ENCODE results near the gene TMEM164.

TMEM164 gene

GRCh38 chrX:110120025-110120424 is 117.1 kb downstream of the TMEM164 start:
- Mint-ChIP-seq H3K27me3 (ENCODE audit: low read depth, poor library complexity) (no peaks in the 10 kb centered on the region), H3K9me3 (no peaks in the 10 kb centered on the region), H3K36me3 (ENCODE audit: low read depth) (peaks cover 24% of the 10 kb centered on the region), H3K4me1 (peaks cover 22% of the 10 kb centered on the region), H3K4me3 (no peak overlapping the region), H3K27ac (no peak overlapping the region)
- TF ChIP-seq, protein P1, sequence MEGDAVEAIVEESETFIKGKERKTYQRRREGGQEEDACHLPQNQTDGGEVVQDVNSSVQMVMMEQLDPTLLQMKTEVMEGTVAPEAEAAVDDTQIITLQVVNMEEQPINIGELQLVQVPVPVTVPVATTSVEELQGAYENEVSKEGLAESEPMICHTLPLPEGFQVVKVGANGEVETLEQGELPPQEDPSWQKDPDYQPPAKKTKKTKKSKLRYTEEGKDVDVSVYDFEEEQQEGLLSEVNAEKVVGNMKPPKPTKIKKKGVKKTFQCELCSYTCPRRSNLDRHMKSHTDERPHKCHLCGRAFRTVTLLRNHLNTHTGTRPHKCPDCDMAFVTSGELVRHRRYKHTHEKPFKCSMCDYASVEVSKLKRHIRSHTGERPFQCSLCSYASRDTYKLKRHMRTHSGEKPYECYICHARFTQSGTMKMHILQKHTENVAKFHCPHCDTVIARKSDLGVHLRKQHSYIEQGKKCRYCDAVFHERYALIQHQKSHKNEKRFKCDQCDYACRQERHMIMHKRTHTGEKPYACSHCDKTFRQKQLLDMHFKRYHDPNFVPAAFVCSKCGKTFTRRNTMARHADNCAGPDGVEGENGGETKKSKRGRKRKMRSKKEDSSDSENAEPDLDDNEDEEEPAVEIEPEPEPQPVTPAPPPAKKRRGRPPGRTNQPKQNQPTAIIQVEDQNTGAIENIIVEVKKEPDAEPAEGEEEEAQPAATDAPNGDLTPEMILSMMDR (IDR thresholded peaks at IDR 0.05), result no peak
- no peak for DNase-seq

DNA sequence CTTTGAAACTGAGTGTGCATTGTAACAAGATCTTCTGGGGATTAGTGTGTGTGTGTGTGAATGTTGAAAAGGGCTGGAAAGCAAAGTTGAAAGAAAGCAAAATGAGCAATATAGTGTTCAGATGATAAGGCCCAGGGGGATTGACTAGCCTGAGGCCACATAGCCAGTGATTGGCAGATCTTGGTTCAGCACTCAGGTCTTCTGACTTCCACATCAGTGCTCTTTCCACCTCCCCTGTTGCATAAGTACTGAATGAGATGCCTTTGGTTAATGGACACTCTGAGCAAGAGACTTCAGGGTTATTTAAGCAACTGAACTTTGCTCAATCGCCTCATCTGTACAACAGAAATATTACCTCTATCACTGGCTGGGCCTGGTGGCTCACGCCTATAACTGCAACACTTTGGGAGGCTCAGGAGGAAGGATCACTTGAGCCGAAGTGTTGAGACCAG is 120.4 kb downstream of the TMEM164 start:
- TF ChIP-seq, protein P1 (IDR thresholded peaks at IDR 0.05), result no peak
- DNase-seq, result no peak
- Mint-ChIP-seq H3K27me3 (ENCODE audit: low read depth, poor library complexity) (no peaks in the 10 kb centered on the region), H3K4me1 (peaks cover 46% of the 10 kb centered on the region), H3K4me3 (no peak overlapping the region), H3K27ac (peak overlapping the region; percentile 35), H3K9me3 (no peaks in the 10 kb centered on the region), H3K36me3 (ENCODE audit: low read depth) (peaks cover 21% of the 10 kb centered on the region)

- TF ChIP-seq, protein P1 (IDR thresholded peaks at IDR 0.05), result peak; percentile 29
- Mint-ChIP-seq H3K4me1 (peaks cover 63% of the 10 kb centered on the region), H3K36me3 (ENCODE audit: low read depth) (peaks cover 16% of the 10 kb centered on the region), H3K4me3 (peak overlapping the region; percentile 33), H3K27ac (peak overlapping the region; percentile 89), H3K27me3 (ENCODE audit: low read depth, poor library complexity) (no peaks in the 10 kb centered on the region), H3K9me3 (no peaks in the 10 kb centered on the region)
- DNase-seq, result peak; percentile 32
These were observed 122.7 kb downstream of the TMEM164 start for GRCh38 chrX:110125446-110126162.

DNA sequence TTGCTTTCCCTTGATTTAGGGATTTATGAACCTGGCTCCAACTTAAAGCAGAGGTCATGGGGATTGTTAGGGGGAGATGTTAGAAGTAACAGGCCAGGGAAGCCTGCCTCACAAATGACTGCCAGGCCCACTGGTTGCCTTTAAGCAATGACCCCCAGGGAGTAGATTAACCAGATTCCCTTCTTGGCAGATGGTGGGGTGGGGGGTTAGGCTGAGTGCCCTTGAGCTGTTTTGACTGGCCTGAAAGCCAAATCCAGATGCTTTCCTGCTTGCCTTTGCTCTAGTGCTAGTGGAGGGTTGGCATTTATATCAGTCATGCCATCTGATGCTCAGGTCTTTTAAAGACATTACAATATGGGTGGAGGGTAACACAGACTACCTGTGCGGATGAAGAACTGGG is 128.1 kb downstream of the TMEM164 start:
- peak; percentile 18 for DNase-seq
- Mint-ChIP-seq H3K4me3 (no peak overlapping the region), H3K4me1 (peaks cover 50% of the 10 kb centered on the region), H3K27ac (peak overlapping the region; percentile 78), H3K36me3 (ENCODE audit: low read depth) (peaks cover 17% of the 10 kb centered on the region), H3K9me3 (no peaks in the 10 kb centered on the region), H3K27me3 (ENCODE audit: low read depth, poor library complexity) (peaks cover 5% of the 10 kb centered on the region)
- TF ChIP-seq, protein P1 (IDR thresholded peaks at IDR 0.05), result no peak

GRCh38 chrX:110132450-110133114 is 129.7 kb downstream of the TMEM164 start:
- Mint-ChIP-seq H3K4me3 (no peak overlapping the region), H3K27ac (no peak overlapping the region), H3K9me3 (no peaks in the 10 kb centered on the region), H3K36me3 (ENCODE audit: low read depth) (peaks cover 17% of the 10 kb centered on the region), H3K4me1 (peaks cover 40% of the 10 kb centered on the region), H3K27me3 (ENCODE audit: low read depth, poor library complexity) (peaks cover 5% of the 10 kb centered on the region)
- TF ChIP-seq, protein P1 (IDR thresholded peaks at IDR 0.05), result no peak
- no peak for DNase-seq

Measured in nephron progenitor cell (in vitro differentiated cells).